Erythroblast (primary cell): ENCODE results near the gene CD63.

Source experiments
- DNase-seq, 2 experiments: peaks; one replicate each; lab custom pipeline; 2025; lab: John Stamatoyannopoulos, UW
- GATA1 ChIP-seq: IDR thresholded peaks from 2 replicates; pipeline ENCODE4 v1.6.1; 2011; ENCODE audit warnings: low read depth, mild to moderate bottlenecking, control low read depth, low read length, moderate library complexity
- POLR2A ChIP-seq: IDR thresholded peaks from 2 replicates; pipeline ENCODE4 v1.6.1; 2011; ENCODE audit warnings: mild to moderate bottlenecking, low read length

Gene CD63

DNA sequence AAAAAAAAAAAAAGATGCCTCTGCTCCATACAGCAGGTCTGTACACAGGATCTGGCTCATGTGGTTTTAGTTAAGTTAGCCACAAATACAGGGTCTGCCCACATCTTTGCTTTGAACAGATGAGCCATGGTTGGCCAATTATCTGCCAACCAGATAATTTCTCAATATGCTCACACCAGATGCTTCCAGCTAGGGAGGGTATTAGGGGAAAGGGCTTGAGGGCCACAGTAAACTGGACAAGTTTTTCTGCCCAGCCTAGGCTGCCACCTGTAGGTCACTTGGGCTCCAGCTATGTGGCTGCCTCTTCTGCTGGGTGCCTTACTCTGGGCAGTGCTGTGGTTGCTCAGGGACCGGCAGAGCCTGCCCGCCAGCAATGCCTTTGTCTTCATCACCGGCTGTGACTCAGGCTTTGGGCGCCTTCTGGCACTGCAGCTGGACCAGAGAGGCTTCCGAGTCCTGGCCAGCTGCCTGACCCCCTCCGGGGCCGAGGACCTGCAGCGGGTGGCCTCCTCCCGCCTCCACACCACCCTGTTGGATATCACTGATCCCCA is 7.8 kb downstream of the CD63 start:
- DNase-seq = peak; percentile 24 to 34
- TF ChIP-seq POLR2A (peak; percentile 19), GATA1 (no peak)

DNA sequence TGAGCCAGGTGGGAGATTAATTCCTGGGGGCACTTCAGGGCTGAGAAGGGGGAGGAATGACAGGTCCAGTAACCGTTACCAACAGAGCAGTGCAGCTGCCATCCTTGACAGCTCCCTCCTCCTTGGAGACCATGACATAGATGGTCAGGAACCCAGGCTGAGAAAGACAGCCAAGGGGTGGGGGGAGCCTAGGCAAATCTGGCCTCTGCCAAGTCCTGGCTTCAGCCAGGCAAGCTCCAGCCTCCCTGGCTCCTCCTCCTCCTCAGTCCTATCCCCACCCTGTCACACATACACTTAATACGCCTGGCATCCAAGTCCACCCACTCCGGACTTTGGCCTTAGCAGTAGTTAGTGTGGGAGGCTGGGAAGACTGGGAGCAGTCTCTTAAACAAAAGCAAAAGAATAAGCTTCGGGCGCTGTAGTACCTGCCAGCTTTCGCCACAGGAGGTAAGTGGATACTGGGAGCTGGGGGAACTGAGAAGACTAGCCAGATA is 8.7 kb downstream of the CD63 start, which contains the start of gene RDH5:
RDH5 (plus strand) TSS at position 323 of the 494 bp plus-strand sequence. CDS start 792 bp downstream, outside the sequence.
- no peak for TF ChIP-seq POLR2A
- no peak for TF ChIP-seq GATA1
- DNase-seq = no peak

DNA sequence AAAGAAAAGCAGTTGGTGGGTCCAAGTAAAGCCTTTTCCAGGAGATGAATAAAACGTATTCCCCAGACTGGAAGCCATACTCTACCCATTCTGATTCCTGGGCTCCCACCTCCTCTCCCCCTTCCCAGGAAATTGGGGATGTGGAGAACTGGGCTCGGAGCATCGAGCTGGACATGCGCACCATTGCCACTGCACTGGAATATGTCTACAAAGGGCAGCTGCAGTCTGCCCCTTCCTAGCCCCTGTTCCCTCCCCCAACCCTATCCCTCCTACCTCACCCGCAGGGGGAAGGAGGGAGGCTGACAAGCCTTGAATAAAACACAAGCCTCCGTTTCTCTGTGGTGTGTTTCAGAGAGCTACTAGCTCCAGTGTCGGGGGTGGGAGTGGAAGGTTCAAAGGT is 9.4 kb downstream of the CD63 start:
- no peak for DNase-seq
- no peak for TF ChIP-seq POLR2A

DNA sequence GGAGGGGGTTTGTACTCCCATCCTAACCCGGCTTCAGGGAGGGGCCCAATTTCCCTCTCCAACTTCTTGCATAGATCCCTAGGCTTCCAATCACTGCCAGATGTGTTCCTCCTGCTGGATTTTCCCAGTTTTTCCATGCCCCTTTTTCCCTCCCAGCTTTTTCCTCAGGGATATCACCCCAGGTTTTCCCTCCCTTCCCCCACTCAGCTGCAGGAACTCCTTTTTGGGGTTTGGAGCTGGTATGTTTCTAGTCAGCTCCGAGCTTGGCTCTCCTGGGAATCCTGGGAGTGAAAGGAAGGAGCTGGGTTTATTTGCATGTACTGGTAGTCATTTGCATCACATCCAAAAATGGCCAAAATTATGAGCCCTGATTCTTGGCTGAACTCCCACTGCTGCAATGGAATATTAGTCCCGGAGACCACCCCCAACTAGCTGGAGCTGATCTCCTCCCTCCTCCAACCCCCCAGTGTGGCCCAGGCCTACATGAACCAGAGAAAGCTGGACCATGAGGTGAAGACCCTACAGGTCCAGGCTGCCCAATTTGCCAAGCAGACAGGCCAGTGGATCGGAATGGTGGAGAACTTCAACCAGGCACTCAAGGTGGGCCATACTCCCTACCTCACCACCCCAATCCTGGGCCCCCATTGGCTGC is 10.1 kb downstream of the CD63 start:
- DNase-seq = no peak
- TF ChIP-seq POLR2A = no peak
- TF ChIP-seq GATA1 = no peak

DNA sequence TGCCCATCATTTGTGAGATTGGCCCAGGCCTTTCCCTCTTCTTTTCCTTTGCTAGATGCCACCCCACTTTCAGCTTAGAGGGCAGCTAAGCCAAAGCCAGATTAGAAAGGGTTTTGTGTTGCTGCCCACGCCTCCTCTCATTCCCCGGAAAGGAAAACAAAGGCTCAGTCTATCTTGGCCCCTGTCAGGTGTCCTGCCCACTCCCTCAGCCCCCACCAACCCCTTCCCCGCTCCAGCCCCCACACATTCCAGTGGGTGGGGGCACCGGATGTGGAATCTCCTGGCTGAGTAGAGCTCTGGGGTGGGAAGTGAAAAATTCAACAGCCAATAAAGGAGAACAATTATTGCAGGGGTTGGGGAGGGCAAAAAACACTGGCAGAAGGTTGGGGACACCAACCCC is 10.8 kb downstream of the CD63 start:
- DNase-seq = no peak
- no peak for TF ChIP-seq POLR2A
- no peak for TF ChIP-seq GATA1

DNA sequence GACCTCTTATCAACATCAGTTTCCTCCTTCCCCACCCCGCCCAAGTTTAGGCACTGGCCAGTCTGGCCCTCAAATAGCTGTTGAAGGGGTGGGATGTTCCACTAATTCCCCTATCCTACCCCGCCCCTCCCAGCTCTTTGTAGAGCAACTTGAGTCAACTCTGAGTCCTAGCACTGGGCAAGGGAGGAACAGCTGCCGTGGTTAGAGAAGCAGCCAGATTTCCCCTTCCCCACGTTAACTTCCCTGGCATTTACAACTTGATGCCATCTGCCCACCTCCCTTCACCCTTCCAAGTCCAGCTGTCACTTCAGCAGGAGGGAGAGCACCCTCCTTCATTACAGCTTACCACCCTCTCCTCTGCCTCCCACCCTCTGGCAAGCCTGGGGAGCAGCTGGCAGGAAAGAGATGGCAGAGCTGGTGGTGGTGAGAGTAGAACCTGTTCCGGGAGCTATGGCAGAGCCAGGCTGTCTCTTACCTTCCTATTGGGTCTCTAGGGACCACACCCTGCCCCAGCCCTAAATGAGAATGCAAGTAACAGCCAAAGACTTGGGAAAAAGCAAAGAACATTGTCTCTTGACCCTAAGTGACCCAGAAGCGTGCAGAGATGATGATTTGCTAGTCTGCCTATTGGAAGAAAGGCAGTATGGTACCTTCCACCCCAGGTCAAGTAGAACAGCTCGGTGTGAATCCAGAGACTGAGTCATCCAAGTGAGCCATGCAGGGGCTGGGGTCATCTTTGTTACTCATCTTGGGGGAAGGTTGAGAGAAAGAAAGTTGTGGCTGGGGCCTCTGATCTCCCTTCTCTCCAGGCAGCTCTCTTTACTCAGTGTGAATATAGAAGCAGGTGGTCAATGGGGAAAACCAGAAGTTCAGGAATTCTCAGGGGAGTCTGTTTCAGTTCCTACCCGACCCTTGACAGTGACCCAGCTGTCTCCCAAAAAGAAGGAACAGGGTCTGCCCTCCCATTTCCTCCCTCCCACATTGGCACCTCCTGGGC is 11.5 kb downstream of the CD63 start:
- peak; percentile 45 to 51 for DNase-seq
- TF ChIP-seq GATA1 (no peak), POLR2A (no peak)

DNA sequence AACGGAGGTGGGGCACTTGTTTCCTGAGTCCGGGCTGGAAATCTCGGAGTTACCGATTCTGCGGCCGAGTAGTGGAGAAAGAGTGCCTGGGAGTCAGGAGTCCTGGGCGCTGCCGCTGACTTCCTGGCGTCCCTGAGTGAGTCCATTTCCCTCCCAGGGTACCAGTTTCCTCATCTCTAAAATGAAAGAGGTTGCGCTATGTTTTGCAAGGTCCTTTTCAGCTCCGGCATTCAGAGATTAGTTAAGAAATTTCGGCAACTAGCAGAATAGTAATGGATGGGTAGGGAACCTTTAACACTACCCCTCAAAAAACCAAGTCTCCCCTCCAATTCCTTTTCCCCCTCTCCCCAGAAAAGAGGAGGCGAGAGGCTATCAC is 12.2 kb downstream of the CD63 start:
- no peak for DNase-seq
- no peak for TF ChIP-seq GATA1
- no peak for TF ChIP-seq POLR2A

DNA sequence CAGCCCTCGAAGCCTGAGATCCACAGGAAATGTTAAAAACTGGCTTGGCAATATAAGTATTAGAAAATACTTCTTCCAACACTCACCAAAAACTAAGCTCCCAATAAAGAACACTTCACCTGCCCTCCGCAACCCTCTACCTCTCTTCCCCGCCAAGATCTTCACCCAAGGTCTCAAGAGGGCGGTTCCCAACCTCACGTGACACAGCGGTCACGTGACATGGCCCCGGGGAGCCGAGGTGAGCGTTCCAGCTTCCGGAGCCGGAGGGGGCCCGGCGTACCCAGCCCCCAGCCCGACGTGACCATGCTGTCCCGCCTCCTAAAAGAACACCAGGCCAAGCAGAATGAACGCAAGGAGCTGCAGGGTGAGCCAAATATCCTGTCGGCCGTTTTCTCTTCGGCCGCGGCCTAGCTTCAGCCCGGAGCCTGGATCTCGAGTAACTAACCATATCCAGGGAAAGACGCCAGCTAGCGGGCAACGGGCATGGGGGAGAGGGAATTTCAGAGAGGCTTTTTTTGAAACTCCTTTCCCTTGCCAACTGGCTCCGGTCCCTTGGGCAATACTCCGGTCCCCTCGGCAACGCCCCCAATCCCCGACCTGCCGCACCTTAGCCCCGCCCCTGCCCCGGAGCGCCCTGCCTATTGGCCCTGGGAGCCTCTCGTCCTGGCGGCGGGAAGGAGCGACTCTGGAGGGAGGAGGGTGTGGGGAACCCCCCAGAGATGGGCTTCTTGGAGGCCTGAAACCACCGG is 12.8 kb downstream of the CD63 start, which contains the start of gene BLOC1S1:
BLOC1S1 (plus strand) TSS at position 214 of the 749 bp plus-strand sequence; CDS start at position 220, 6 bp downstream.
- TF ChIP-seq GATA1 = no peak
- TF ChIP-seq POLR2A = peak; percentile 72
- DNase-seq = peak; percentile 96 to 97

DNA sequence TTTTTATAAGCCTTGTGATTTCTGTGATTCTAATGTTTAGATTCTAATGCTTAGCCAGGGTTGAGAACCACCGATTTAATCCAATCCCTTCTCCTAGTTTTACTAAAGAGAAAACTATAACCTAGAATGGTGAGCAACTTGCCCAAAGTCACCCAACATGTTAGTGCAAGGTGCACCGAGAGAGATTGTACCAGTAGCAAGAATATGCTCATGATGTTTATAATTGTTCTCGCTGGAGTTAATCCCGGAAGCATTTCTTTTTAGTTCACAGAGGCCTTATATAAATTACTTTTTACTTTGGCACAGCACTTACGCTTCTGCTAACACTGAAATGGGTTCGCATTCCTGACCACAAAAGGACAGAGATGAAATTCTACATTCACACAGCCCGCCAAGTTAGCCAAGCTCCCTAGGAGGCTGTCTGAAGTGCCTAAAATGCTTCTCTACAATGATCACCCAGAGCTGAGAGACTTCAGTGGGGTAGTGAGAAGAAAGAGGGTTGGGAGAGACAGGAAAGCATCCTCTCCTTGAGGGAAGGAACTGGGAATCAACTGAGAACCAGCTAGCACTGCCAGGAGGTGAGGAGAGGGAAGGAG is 13.5 kb downstream of the CD63 start:
- TF ChIP-seq GATA1 (no peak), POLR2A (no peak)
- DNase-seq = no peak

DNA sequence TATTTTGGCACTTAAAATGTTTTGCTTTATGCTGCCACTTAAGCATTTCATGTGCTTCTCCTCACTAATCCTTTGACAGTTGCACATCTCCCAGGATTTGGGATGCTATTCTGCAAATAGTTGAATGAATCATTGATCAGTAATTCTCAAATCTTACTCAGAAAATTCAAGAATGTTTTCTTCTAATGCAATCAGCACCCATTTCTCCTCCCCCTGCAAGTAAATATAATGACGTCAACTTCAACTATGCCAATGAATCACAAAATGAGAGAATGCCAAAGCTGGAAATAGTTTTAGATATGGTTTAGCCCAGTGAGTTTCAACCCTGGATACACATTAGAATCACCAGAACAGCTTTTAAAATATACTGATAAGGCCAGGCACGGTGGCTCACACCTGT is 15.1 kb downstream of the CD63 start:
- DNase-seq = no peak
- no peak for TF ChIP-seq GATA1
- TF ChIP-seq POLR2A = no peak

DNA sequence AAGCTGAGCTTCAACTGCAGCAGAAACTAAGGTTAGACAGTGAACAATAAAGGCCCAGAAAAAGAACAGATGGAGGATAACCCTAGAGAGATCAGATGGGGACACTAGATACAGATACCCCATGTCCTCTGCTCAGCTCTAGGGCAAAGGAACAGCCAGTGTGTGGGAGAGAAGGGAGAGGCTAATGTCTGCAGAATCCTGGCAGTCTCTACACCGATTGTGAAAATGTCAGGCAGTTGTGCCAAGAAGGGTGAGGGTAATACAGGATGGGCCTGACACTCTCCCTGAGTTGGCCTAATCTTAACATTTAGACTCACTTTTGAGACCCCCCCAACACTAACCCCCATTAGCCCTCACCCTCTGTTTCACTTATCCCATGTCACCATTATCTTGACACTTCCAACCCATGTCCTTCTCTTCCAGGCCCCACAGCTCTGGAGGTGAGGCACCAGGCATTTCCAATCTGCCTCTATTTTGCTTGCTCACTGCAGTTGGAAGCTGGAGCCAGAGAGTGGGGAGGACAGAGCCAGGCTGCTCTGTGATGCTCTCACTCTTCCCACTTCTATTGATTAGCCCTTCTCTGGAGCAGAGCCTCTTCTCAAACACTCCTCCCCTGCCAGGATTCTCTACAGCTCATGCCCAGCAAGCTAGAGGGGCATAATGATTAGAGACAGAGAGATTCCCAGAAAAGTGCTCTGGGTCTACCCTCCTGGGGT is 16.0 kb downstream of the CD63 start:
- TF ChIP-seq POLR2A (no peak), GATA1 (no peak)
- no peak for DNase-seq
